ENCODE results near the gene KCNG2. TPM values are rescaled to one million over a fixed set of nuclear protein-coding genes. Genes with fewer than 3 reads are reported as not detected.

The KCNG2 gene
- total and polyA plus RNA-seq, 10 of the 15 experiments (the other 5 are each of a cell fraction or from before 2014, with no cell fraction given) = 0.20 to 0.23 TPM; not detected in 8

- DNase-seq (ENCODE audit: low read depth, low spot score) (no peak), ATAC-seq (no peak), FAIRE-seq (no peak)
- in situ Hi-C loops (cut with MboI) = no loop called here
- BruUV-seq (replicated peaks) = no TSS peak
- Histone ChIP-seq H3K9ac (ENCODE audit: control insufficient read depth, insufficient read depth, low read length) (no peak overlapping the region), H4K20me1 (ENCODE audit: control insufficient read depth, insufficient read depth) (no peaks in the 10 kb centered on the region), H3K79me2 (ENCODE audit: control insufficient read depth, insufficient read depth, low read length) (no peaks in the 10 kb centered on the region), H3K4me2 (ENCODE audit: control insufficient read depth, insufficient read depth) (no peak overlapping the region), H3K9me3 (replicated peaks; ENCODE audit: control insufficient read depth, insufficient read depth, low read length) (peaks cover 1% of the 10 kb centered on the region; the same call in 2 of the 3 replicates), H3K36me3 (ENCODE audit: control insufficient read depth in 2 of 2, insufficient read depth in 2 of 2, low read length in 1 of 2) (no peaks in the 10 kb centered on the region), H2AFZ (ENCODE audit: control insufficient read depth, low read depth, low read length) (no peak overlapping the region), H3K4me1 (ENCODE audit: control insufficient read depth, insufficient read depth, low read length) (no peaks in the 10 kb centered on the region), H3K27ac (ENCODE audit: control insufficient read depth, insufficient read depth) (no peak overlapping the region), H3K4me3 (no peak overlapping the region), H3K27me3 (replicated peaks in 1 of 2; ENCODE audit: control insufficient read depth in 2 of 2, insufficient read depth in 2 of 2, low read length in 1 of 2) (no peaks in the 10 kb centered on the region)
- intact Hi-C loops (cut with micrococcal nuclease; ENCODE audit: unreplicated experiment) = no loop called here
- ChIA-PET SMC1A (ENCODE audit: uncharacterized antibody, unreplicated experiment) (interaction anchor here (1.0 kb wide), 1 partner anchor 16 kb away, joined by 5 read pairs; no protein-coding TSS in a partner anchor), RAD21 (ENCODE audit: unreplicated experiment) (no interaction called here), CTCF (no interaction called here), POLR2A (no interaction called here)
- 5% methylated on average over 4 of the region's 4 CpGs for WGBS (ENCODE audit: insufficient coverage, insufficient replicate concordance, low lambda C conversion rate, missing lambda C conversion rate)
- TF ChIP-seq ELK1 (IDR thresholded peaks at IDR 0.05; ENCODE audit: low read depth, low read length) = no peak
- no peak for TF ChIP-seq E4F1 (IDR thresholded peaks at IDR 0.05; ENCODE audit: borderline replicate concordance, partially characterized antibody)
- no peak for TF ChIP-seq RELA (IDR thresholded peaks at IDR 0.05; ENCODE audit: borderline replicate concordance, partially characterized antibody)
- TF ChIP-seq MYB (IDR thresholded peaks at IDR 0.05; ENCODE audit: borderline replicate concordance, low read depth, low read length) = no peak
- TF ChIP-seq NFYB (IDR thresholded peaks at IDR 0.05; ENCODE audit: insufficient read depth, low read depth, low read length) = no peak
- TF ChIP-seq EGR1 (IDR thresholded peaks at IDR 0.05; ENCODE audit: borderline replicate concordance in 1 of 2, low read depth in 2 of 2, low read length in 2 of 2) = no peak
- no peak for TF ChIP-seq SIX5 (IDR thresholded peaks at IDR 0.05; ENCODE audit: low read depth, low read length, severe bottlenecking)
- TF ChIP-seq BMI1 (IDR thresholded peaks at IDR 0.05; ENCODE audit: borderline replicate concordance) = no peak
- TF ChIP-seq SIN3A (IDR thresholded peaks at IDR 0.05; ENCODE audit: low read depth, low read length) = no peak
- TF ChIP-seq JUND (IDR thresholded peaks at IDR 0.05; ENCODE audit: low read depth, low read length) = no peak
- no peak for TF ChIP-seq RELB (IDR thresholded peaks at IDR 0.05; ENCODE audit: low read depth)
- TF ChIP-seq FOXM1 (IDR thresholded peaks at IDR 0.05; ENCODE audit: low read depth, low read length) = no peak
- TF ChIP-seq RAD51 (IDR thresholded peaks at IDR 0.05) = no peak
- TF ChIP-seq ZZZ3 (IDR thresholded peaks at IDR 0.05; ENCODE audit: control insufficient read depth, insufficient read length, low read depth) = no peak
- no peak for TF ChIP-seq BCLAF1 (IDR thresholded peaks at IDR 0.05)
Observed at GRCh38 chr18:79841936-79842335, 44.2 kb downstream of the KCNG2 start.

Measured in GM12878 (cell line).